Stomach (tissue), 9 donors: Measurements from ENCODE around the gene TNFRSF1B. TPM values are rescaled to one million over a fixed set of nuclear protein-coding genes. Genes with fewer than 3 reads are reported as not detected.

Source experiments
- DNase-seq, 2 donors: peaks; one replicate each; pipeline versions ENCODE4 v3.0.0 to v3.0.0-alpha.2; 2013 to 2019
- H3K27ac ChIP-seq, 5 donors: fragments of 200-600 bp in 4 of 5; sonication (generic) in 4 of 5; one replicate each; pipeline ENCODE4 v1.5.1; 2013 to 2019; ENCODE audit warnings: mild to moderate bottlenecking in 1 of 5, moderate library complexity in 1 of 5
- H3K27me3 ChIP-seq, 3 donors: fragments of 200-600 bp; sonication (generic); one replicate each; pipeline ENCODE4 v1.5.1; 2017 to 2019; ENCODE audit warnings: mixed run types in 1 of 3
- H3K36me3 ChIP-seq, 4 donors: fragments of 200-600 bp; sonication (generic); 1 replicate in 3 of 4; 2 replicates in 1 of 4; pipeline ENCODE4 v1.5.1; 2016 to 2019
- H3K4me1 ChIP-seq, 4 donors: fragments of 200-600 bp; sonication (generic); one replicate each; pipeline ENCODE4 v1.5.1; 2016 to 2019
- H3K4me3 ChIP-seq, 4 donors: fragments of 200-600 bp; sonication (generic) in 3 of 4; one replicate each; pipeline ENCODE4 v1.5.1; 2016 to 2019; ENCODE audit warnings: mild to moderate bottlenecking in 1 of 4
- H3K9me3 ChIP-seq, 4 donors: fragments of 200-600 bp; sonication (generic); one replicate each; pipeline ENCODE4 v1.5.1; 2016 to 2019
- CTCF ChIP-seq, 7 experiments: fragments of 450-650 bp in 4 of 7; fragments of 200-600 bp in 3 of 7; sonication (generic) in 3 of 7; IDR thresholded peaks; one replicate each; pipeline ENCODE4 v1.5.1; 2016 to 2019; ENCODE audit warnings: antibody characterized with exemption in 7 of 7, control low read depth in 2 of 7, mild to moderate bottlenecking in 1 of 7
- EP300 ChIP-seq: sonication (generic); formaldehyde crosslinking; IDR thresholded peaks from one replicate; pipeline ENCODE4 v1.6.1; 2017; ENCODE audit warnings: antibody characterized with exemption
- POLR2A ChIP-seq, 4 donors: fragments of 450-650 bp; IDR thresholded peaks; one replicate each; pipeline ENCODE4 v1.6.1; 2016; ENCODE audit warnings: antibody characterized with exemption in 4 of 4, control low read depth in 2 of 4, mild to moderate bottlenecking in 1 of 4, moderate library complexity in 1 of 4
- POLR2AphosphoS5 ChIP-seq, 3 donors: sonication (generic); formaldehyde crosslinking; IDR thresholded peaks; one replicate each; pipeline ENCODE4 v1.6.1; 2016; ENCODE audit warnings: antibody characterized with exemption in 3 of 3
- WGBS, 5 donors: extraction: QIAGEN DNeasy Blood & Tissue Kit in 3 of 5; methylation state at CpG; one replicate each; pipeline versions ENCODE4 v1.1.5 to v1.1.7; 2013 to 2018; 5-methylcytosine and 5-hydroxymethylcytosine counted together
- intact Hi-C: fragments of 100-400 bp; cut with DNase I; formaldehyde crosslinking; loops from one replicate; pipeline ENCODE4 v1.15.1; 2023; ENCODE audit warnings: low total_unique reads
- polyA plus RNA-seq, 3 donors: library from polyadenylated mRNA; stranded (reverse); fragments of 200-250 nt; gene quantifications; one replicate each; pipeline ENCODE4 v1.2.3, GENCODE V29; 2013
- total RNA-seq, 5 donors: library from RNA; depleted of rRNA; stranded (reverse); fragments of >200 nt; gene quantifications; one replicate each; pipeline versions ENCODE4 v1.1.0 to v1.2.3, GENCODE V29; 2014 to 2016
- donor health status: healthy with polysubstance abuse.
- donor health status: Bipolar disorder and iron deficiency.
- donor health status: healthy.

TNFRSF1B gene
- total and polyA plus RNA-seq, 8 donors: 5.4 to 24.3 (median 11.5) TPM

- Histone ChIP-seq H3K9me3 (no peaks in the 10 kb centered on the region), H3K4me3 (no peak overlapping the region), H3K4me1 (peaks cover 0 to 22% (median 19%) of the 10 kb centered on the region in 4 donors), H3K27ac (peak overlapping the region in 1 of 5 donors; percentile 2), H3K27me3 (no peaks in the 10 kb centered on the region), H3K36me3 (peaks cover 2 to 35% (median 30%) of the 10 kb centered on the region in 4 donors)
- DNase-seq: no peak
- intact Hi-C loops: loop anchor here (2.0 kb wide), 1 partner anchor 85 kb away; no protein-coding TSS in a partner anchor
- WGBS, 5 donors: 64 to 75% (median 73%) methylated on average over 6 of the region's 6 CpGs
- no peak for TF ChIP-seq POLR2A (IDR thresholded peaks at IDR 0.05)
- TF ChIP-seq POLR2AphosphoS5 (IDR thresholded peaks at IDR 0.05): no peak
- no peak for TF ChIP-seq EP300
- TF ChIP-seq CTCF (IDR thresholded peaks at IDR 0.05): no peak
Observed at GRCh38 chr1:12208271-12208670, 41.5 kb downstream of the TNFRSF1B start.

- Histone ChIP-seq H3K36me3 (peaks cover 0 to 28% (median 24%) of the 10 kb centered on the region in 4 donors), H3K9me3 (no peaks in the 10 kb centered on the region), H3K4me3 (no peak overlapping the region), H3K27me3 (no peaks in the 10 kb centered on the region), H3K27ac (no peak overlapping the region), H3K4me1 (peaks cover 0 to 22% (median 19%) of the 10 kb centered on the region in 4 donors)
- DNase-seq: peak; percentile 91 to 93
- TF ChIP-seq POLR2A (IDR thresholded peaks at IDR 0.05) (no peak), CTCF (IDR thresholded peaks at IDR 0.05) (peak in 6 of 7 experiments; percentile 74 to 98 (median 92)), POLR2AphosphoS5 (IDR thresholded peaks at IDR 0.05) (peak in 2 of 3 donors; percentile 28 to 64)
- intact Hi-C loops: loop anchor here (2.0 kb wide), 1 partner anchor 86 kb away; no protein-coding TSS in a partner anchor
- WGBS, 5 donors: 17 to 26% (median 20%) methylated on average over 13 to 14 of the region's 14 CpGs
Observed at GRCh38 chr1:12208764-12209494, 42.1 kb downstream of the TNFRSF1B start.

- TF ChIP-seq POLR2A (IDR thresholded peaks at IDR 0.05) (no peak), CTCF (IDR thresholded peaks at IDR 0.05) (no peak), EP300 (no peak), POLR2AphosphoS5 (IDR thresholded peaks at IDR 0.05) (no peak)
- 56 to 69% (median 65%) methylated on average over 3 of the region's 3 CpGs for WGBS, 5 donors
- peaks cover 0 to 23% (median 18%) of the 10 kb centered on the region in 4 donors for H3K36me3 ChIP-seq
- no peak overlapping the region for H3K4me3 ChIP-seq
- intact Hi-C loops: loop anchor here (2.0 kb wide), 1 partner anchor 87 kb away; no protein-coding TSS in a partner anchor
- H3K4me1 ChIP-seq: peaks cover 0 to 22% (median 19%) of the 10 kb centered on the region in 4 donors
- H3K27me3 ChIP-seq: no peaks in the 10 kb centered on the region
- no peak for DNase-seq
- no peak overlapping the region for H3K27ac ChIP-seq
- no peaks in the 10 kb centered on the region for H3K9me3 ChIP-seq
Observed at GRCh38 chr1:12209495-12209832, 42.7 kb downstream of the TNFRSF1B start.

- H3K4me3 ChIP-seq: no peak overlapping the region
- no peaks in the 10 kb centered on the region for H3K27me3 ChIP-seq
- peaks cover 0 to 3% (median 0%) of the 10 kb centered on the region in 4 donors for H3K9me3 ChIP-seq
- no peak for DNase-seq
- TF ChIP-seq CTCF (IDR thresholded peaks at IDR 0.05) (no peak), EP300 (no peak), POLR2AphosphoS5 (IDR thresholded peaks at IDR 0.05) (no peak), POLR2A (IDR thresholded peaks at IDR 0.05) (no peak)
- peaks cover 0 to 4% (median 2%) of the 10 kb centered on the region in 4 donors for H3K4me1 ChIP-seq
- intact Hi-C loops: no loop called here
- WGBS, 5 donors: 88 to 92% (median 91%) methylated on average over 12 of the region's 12 CpGs
- H3K36me3 ChIP-seq: no peaks in the 10 kb centered on the region
- no peak overlapping the region for H3K27ac ChIP-seq
Observed at GRCh38 chr1:12215118-12215961, 48.5 kb downstream of the TNFRSF1B start.
